Measurements from ENCODE around the gene DEFB121. TPM values are rescaled to one million over a fixed set of nuclear protein-coding genes. Genes with fewer than 3 reads are reported as not detected.

DEFB121 gene
- polyA plus RNA-seq, 2 of the 4 experiments (the other 2 are of a cell fraction), result not detected

- TF ChIP-seq EP300 (IDR thresholded peaks at IDR 0.05) (no peak), KDM1A (IDR thresholded peaks at IDR 0.05; ENCODE audit: low read depth) (no peak), RAD21 (conservative IDR thresholded peaks at IDR 0.05 in 1 of 2, IDR thresholded peaks at IDR 0.05 in 1 of 2) (no peak), CEBPB (IDR thresholded peaks at IDR 0.05) (no peak)
These were observed 4.0 kb upstream of the DEFB121 start (continued) for GRCh38 chr20:31410011-31410410.

- Histone ChIP-seq H3K4me1 (no peaks in the 10 kb centered on the region), H3K4me3 (no peak overlapping the region), H3K4me2 (no peak overlapping the region), H3K9me3 (no peaks in the 10 kb centered on the region), H3K27ac (no peak overlapping the region)
- ChIA-PET POLR2A (no interaction called here), CTCF (interaction anchor here (1.0 kb wide), 1 partner anchor 14 kb away, joined by 3 read pairs; the partner anchor contains the start of gene DEFB119)
- WGBS (ENCODE audit: missing lambda C conversion rate), result 0% methylated on average over 1 of the region's 1 CpG
- FAIRE-seq, result no peak
- no peak for DNase-seq (ENCODE audit: low read depth in 1 of 2, low spot score in 1 of 2)
- ATAC-seq, result no peak
- TF ChIP-seq POLR2A (IDR thresholded peaks at IDR 0.05; ENCODE audit: low read length), result no peak
- no peak for TF ChIP-seq MAX (IDR thresholded peaks at IDR 0.05)
- no peak for TF ChIP-seq HEYL (CRISPR knock-in tag; IDR thresholded peaks at IDR 0.05)
- no peak for TF ChIP-seq REST (IDR thresholded peaks at IDR 0.05)
- no peak for TF ChIP-seq HMGXB4 (CRISPR knock-in tag; IDR thresholded peaks at IDR 0.05; ENCODE audit: borderline replicate concordance)
- TF ChIP-seq ATOH8 (CRISPR knock-in tag; IDR thresholded peaks at IDR 0.05; ENCODE audit: low read depth), result no peak
- TF ChIP-seq KDM5A (IDR thresholded peaks at IDR 0.05), result no peak
- TF ChIP-seq BHLHE40 (IDR thresholded peaks at IDR 0.05; ENCODE audit: low read depth, low read length), result no peak
- no peak for TF ChIP-seq ZFP36 (IDR thresholded peaks at IDR 0.05; ENCODE audit: borderline replicate concordance, partially characterized antibody)
- no peak for TF ChIP-seq HOXB13 (CRISPR knock-in tag; IDR thresholded peaks at IDR 0.05; ENCODE audit: low read depth)
- TF ChIP-seq RARB (CRISPR knock-in tag; IDR thresholded peaks at IDR 0.05), result no peak
- no peak for TF ChIP-seq CBX2 (IDR thresholded peaks at IDR 0.05; ENCODE audit: borderline replicate concordance, low read depth)
- TF ChIP-seq SREBF2 (IDR thresholded peaks at IDR 0.05), result no peak
- no peak for TF ChIP-seq FOSB (CRISPR knock-in tag; IDR thresholded peaks at IDR 0.05)
- TF ChIP-seq EHF (CRISPR knock-in tag; IDR thresholded peaks at IDR 0.05), result no peak
These were observed 2.1 kb downstream of the DEFB121 start for GRCh38 chr20:31403886-31404285.

- WGBS (ENCODE audit: missing lambda C conversion rate), result 1% methylated on average over 3 of the region's 3 CpGs
- Histone ChIP-seq H3K4me3 (no peak overlapping the region), H3K4me2 (no peak overlapping the region), H3K4me1 (no peaks in the 10 kb centered on the region), H3K27ac (no peak overlapping the region), H3K9me3 (no peaks in the 10 kb centered on the region)
- TF ChIP-seq EHF (CRISPR knock-in tag; IDR thresholded peaks at IDR 0.05) (no peak), JUN (IDR thresholded peaks at IDR 0.05) (no peak), CTCF (IDR thresholded peaks at IDR 0.05) (no peak), HMGXB4 (CRISPR knock-in tag; IDR thresholded peaks at IDR 0.05; ENCODE audit: borderline replicate concordance) (no peak), POLR2A (IDR thresholded peaks at IDR 0.05; ENCODE audit: low read length) (no peak), RARB (CRISPR knock-in tag; IDR thresholded peaks at IDR 0.05) (no peak), MYC (IDR thresholded peaks at IDR 0.05; ENCODE audit: borderline replicate concordance, low read length) (no peak), HDAC2 (IDR thresholded peaks at IDR 0.05) (no peak), ELK1 (IDR thresholded peaks at IDR 0.05; ENCODE audit: low read depth, low read length) (no peak)
- ChIA-PET CTCF (interaction anchor here (1.0 kb wide), 1 partner anchor 9 kb away, joined by 3 read pairs; no protein-coding TSS in a partner anchor), POLR2A (no interaction called here)
- DNase-seq (ENCODE audit: low read depth in 1 of 2, low spot score in 1 of 2) (no peak), FAIRE-seq (no peak), ATAC-seq (no peak)
These were observed 11.1 kb downstream of the DEFB121 start for GRCh38 chr20:31394900-31395299.
